Activated CD8-positive, alpha-beta T cell treated with anti-CD3 and anti-CD28 coated beads for 36 hours (primary cell): ENCODE results near the gene PCDH17. TPM values are rescaled to one million over a fixed set of nuclear protein-coding genes. Genes with fewer than 3 reads are reported as not detected.

Experiments used
- ATAC-seq: fragments of 200-7000 bp; cut with Tn5 transposase; one replicate; pipeline ENCODE4 v1.10.0; 2021; ENCODE audit warnings: mild to moderate bottlenecking, moderate library complexity
- CTCF ChIA-PET: fragments of 350-600 bp; sonication (Branson Sonifier 250); formaldehyde crosslinking; loops from one replicate; lab custom pipeline; 2021; ENCODE audit warnings: antibody characterized with exemption; lab: Charles Lee
- POLR2A ChIA-PET: fragments of 350-600 bp; sonication (Branson Sonifier 250); formaldehyde crosslinking; loops from one replicate; lab custom pipeline; 2021; ENCODE audit warnings: antibody characterized with exemption; lab: Charles Lee
- DNase-seq: peaks from one replicate; pipeline ENCODE4 v3.0.0-alpha.2; 2020
- H3K27ac Mint-ChIP-seq: one replicate; pipeline ENCODE4 v1.8.0; 2021; ENCODE audit warnings: mild to moderate bottlenecking, mixed read lengths
- H3K27me3 Mint-ChIP-seq: one replicate; pipeline ENCODE4 v1.8.0; 2021; ENCODE audit warnings: mixed read lengths
- H3K36me3 Mint-ChIP-seq: one replicate; pipeline ENCODE4 v1.8.0; 2021; ENCODE audit warnings: low read depth, mixed read lengths
- H3K4me1 Mint-ChIP-seq: one replicate; pipeline ENCODE4 v1.8.0; 2021; ENCODE audit warnings: low read depth, mixed read lengths
- H3K4me3 Mint-ChIP-seq: one replicate; pipeline ENCODE4 v1.8.0; 2021; ENCODE audit warnings: mild to moderate bottlenecking, moderate library complexity, mixed read lengths
- H3K9me3 Mint-ChIP-seq: one replicate; pipeline ENCODE4 v1.8.0; 2021; ENCODE audit warnings: mixed read lengths
- CTCF ChIP-seq: fragments of 200-600 bp; IDR thresholded peaks from one replicate; pipeline ENCODE4 v1.8.0; 2022; ENCODE audit warnings: antibody characterized with exemption, mild to moderate bottlenecking
- intact Hi-C: fragments of 100-400 bp; cut with micrococcal nuclease; formaldehyde crosslinking; loops from one replicate; pipeline ENCODE4 v1.10.0; 2022
- total RNA-seq, 2 experiments: library from RNA; stranded (reverse); gene quantifications; one replicate each; pipeline ENCODE4 v1.2.3, GENCODE V29; 2021

PCDH17 gene
- total RNA-seq, 2 experiments from 2014 or later: not detected

- intact Hi-C loops: no loop called here
Measured at GRCh38 chr13:57627663-57628062, 3.9 kb upstream of the PCDH17 start.

GRCh38 chr13:57629391-57629804, 2.1 kb upstream of the PCDH17 start:
- CTCF ChIA-PET: interaction anchor here (1.4 kb wide), 1 partner anchor 43 kb away, joined by 3 read pairs; no protein-coding TSS in a partner anchor
- H3K27ac Mint-ChIP-seq: no peak overlapping the region

More at GRCh38 chr13:57627663-57628062, 3.9 kb upstream of the PCDH17 start:
- peak; percentile 77 for TF ChIP-seq CTCF
- POLR2A ChIA-PET: no interaction called here
- peaks cover 34% of the 10 kb centered on the region for H3K4me1 Mint-ChIP-seq
- ATAC-seq (no peak), DNase-seq (no peak)
- H3K27me3 Mint-ChIP-seq: peaks cover 49% of the 10 kb centered on the region
- H3K36me3 Mint-ChIP-seq: peaks cover under 1% of the 10 kb centered on the region
- H3K27ac Mint-ChIP-seq: no peak overlapping the region
- H3K9me3 Mint-ChIP-seq: peaks cover under 1% of the 10 kb centered on the region
- CTCF ChIA-PET: interaction anchor here (1.1 kb wide), 1 partner anchor 16 kb away, joined by 3 read pairs; no protein-coding TSS in a partner anchor
- H3K4me3 Mint-ChIP-seq: no peak overlapping the region

GRCh38 chr13:57629821-57630235, 1.7 kb upstream of the PCDH17 start:
- intact Hi-C loops: loop anchor here (10.0 kb wide), 1 partner anchor 975 kb away; no protein-coding TSS in a partner anchor
- H3K9me3 Mint-ChIP-seq: peaks cover 11% of the 10 kb centered on the region
- no peak overlapping the region for H3K27ac Mint-ChIP-seq
- CTCF ChIA-PET: no interaction called here
- peaks cover 36% of the 10 kb centered on the region for H3K4me1 Mint-ChIP-seq
- peak; percentile 63 for ATAC-seq
- POLR2A ChIA-PET: no interaction called here
- no peak for TF ChIP-seq CTCF
- H3K4me3 Mint-ChIP-seq: peak overlapping the region; percentile 25
- peaks cover 68% of the 10 kb centered on the region for H3K27me3 Mint-ChIP-seq
- peaks cover 5% of the 10 kb centered on the region for H3K36me3 Mint-ChIP-seq
- peak; percentile 27 for DNase-seq

More at GRCh38 chr13:57629391-57629804, 2.1 kb upstream of the PCDH17 start:
- intact Hi-C loops: no loop called here
- peaks cover 8% of the 10 kb centered on the region for H3K9me3 Mint-ChIP-seq
- H3K4me3 Mint-ChIP-seq: peak overlapping the region; percentile 25
- peaks cover 36% of the 10 kb centered on the region for H3K4me1 Mint-ChIP-seq
- H3K27me3 Mint-ChIP-seq: peaks cover 65% of the 10 kb centered on the region
- ATAC-seq (no peak), DNase-seq (peak; percentile 5)
- TF ChIP-seq CTCF: no peak
- POLR2A ChIA-PET: no interaction called here
- peaks cover 5% of the 10 kb centered on the region for H3K36me3 Mint-ChIP-seq

GRCh38 chr13:57630661-57631595, 616 bp upstream of the PCDH17 start:
- no peak for TF ChIP-seq CTCF
- Mint-ChIP-seq H3K9me3 (peaks cover 11% of the 10 kb centered on the region), H3K27me3 (peaks cover 66% of the 10 kb centered on the region), H3K36me3 (peaks cover 5% of the 10 kb centered on the region), H3K4me1 (peaks cover 36% of the 10 kb centered on the region), H3K4me3 (peak overlapping the region; percentile 46), H3K27ac (no peak overlapping the region)
- intact Hi-C loops: loop anchor here (10.0 kb wide), 1 partner anchor 974 kb away; no protein-coding TSS in a partner anchor
- POLR2A ChIA-PET: no interaction called here
- ATAC-seq: no peak
- peak; percentile 7 for DNase-seq
- CTCF ChIA-PET: no interaction called here
